ENCODE results near the gene AFF1. TPM values are rescaled to one million over a fixed set of nuclear protein-coding genes. Genes with fewer than 3 reads are reported as not detected.
A peak's percentile ranks its signal among the peaks of the same experiment; 100 is the strongest.

Gene AFF1
- total RNA-seq, 6 experiments from 2014 or later = 23.8 to 39.6 (median 34.9) TPM

- no peak overlapping the region for H3K4me3 ChIP-seq
- TF ChIP-seq POLR2A (IDR thresholded peaks at IDR 0.05) (no peak), CTCF (IDR thresholded peaks at IDR 0.05) (no peak)
- no peak for DNase-seq
- no peaks in the 10 kb centered on the region for H3K9me3 ChIP-seq
- H3K4me1 ChIP-seq = peaks cover 0 to 12% (median 0%) of the 10 kb centered on the region in 4 donors
- intact Hi-C loops (cut with DNase I) = loop anchor here in 1 of 2 donors (10.0 kb wide), 1 partner anchor 326 kb away; no protein-coding TSS in a partner anchor
- H3K27ac ChIP-seq = no peak overlapping the region
- no peaks in the 10 kb centered on the region for H3K36me3 ChIP-seq
- H3K27me3 ChIP-seq = no peaks in the 10 kb centered on the region
- ATAC-seq = peak in 1 of 4 donors; percentile 10
- 8% methylated on average over 2 of the region's 3 CpGs for WGBS (ENCODE audit: insufficient coverage, low coverage, low lambda C conversion rate, missing lambda C conversion rate)
Observed at GRCh38 chr4:86918539-86919072, 16.2 kb upstream of the AFF1 start.

- TF ChIP-seq POLR2A (IDR thresholded peaks at IDR 0.05) (no peak), CTCF (IDR thresholded peaks at IDR 0.05) (no peak)
- intact Hi-C loops (cut with DNase I) = loop anchor here (10.0 kb wide), 2 partner anchors 175 to 325 kb away; no protein-coding TSS in a partner anchor
- H3K27me3 ChIP-seq = no peaks in the 10 kb centered on the region
- H3K27ac ChIP-seq = no peak overlapping the region
- peaks cover 0 to 12% (median 0%) of the 10 kb centered on the region in 4 donors for H3K4me1 ChIP-seq
- no peak overlapping the region for H3K4me3 ChIP-seq
- H3K36me3 ChIP-seq = no peaks in the 10 kb centered on the region
- 79% methylated on average over 3 of the region's 4 CpGs for WGBS (ENCODE audit: insufficient coverage, low coverage, low lambda C conversion rate, missing lambda C conversion rate)
- DNase-seq = no peak
- no peak for ATAC-seq
- no peaks in the 10 kb centered on the region for H3K9me3 ChIP-seq
Observed at GRCh38 chr4:86919561-86920223, 15.1 kb upstream of the AFF1 start.

GRCh38 chr4:86921608-86922252, 13.1 kb upstream of the AFF1 start:
- intact Hi-C loops (cut with DNase I) = loop anchor here (10.0 kb wide), 1 partner anchor 173 kb away; no protein-coding TSS in a partner anchor
- TF ChIP-seq POLR2A (IDR thresholded peaks at IDR 0.05) (no peak), CTCF (IDR thresholded peaks at IDR 0.05) (no peak)
- WGBS (ENCODE audit: insufficient coverage, low coverage, low lambda C conversion rate, missing lambda C conversion rate) = 38% methylated on average over 1 of the region's 1 CpG

GRCh38 chr4:86924811-86925210, 10.0 kb upstream of the AFF1 start:
- WGBS (ENCODE audit: insufficient coverage, low coverage, low lambda C conversion rate, missing lambda C conversion rate) = 15% methylated on average over 2 of the region's 2 CpGs
- DNase-seq = no peak
- no peak overlapping the region for H3K4me3 ChIP-seq
- H3K27ac ChIP-seq = no peak overlapping the region
- ATAC-seq = peak in 1 of 4 donors; percentile 12
- no peaks in the 10 kb centered on the region for H3K27me3 ChIP-seq
- H3K4me1 ChIP-seq = peaks cover 0 to 12% (median 2%) of the 10 kb centered on the region in 4 donors
- TF ChIP-seq POLR2A (IDR thresholded peaks at IDR 0.05) (no peak), CTCF (IDR thresholded peaks at IDR 0.05) (no peak)
- no peaks in the 10 kb centered on the region for H3K9me3 ChIP-seq
- intact Hi-C loops (cut with DNase I) = loop anchor here (10.0 kb wide), 1 partner anchor 170 kb away; no protein-coding TSS in a partner anchor
- H3K36me3 ChIP-seq = no peaks in the 10 kb centered on the region

More at GRCh38 chr4:86921608-86922252, 13.1 kb upstream of the AFF1 start:
- Histone ChIP-seq H3K4me1 (peaks cover 0 to 12% (median 0%) of the 10 kb centered on the region in 4 donors), H3K27me3 (no peaks in the 10 kb centered on the region), H3K27ac (no peak overlapping the region), H3K36me3 (no peaks in the 10 kb centered on the region), H3K9me3 (no peaks in the 10 kb centered on the region), H3K4me3 (no peak overlapping the region)
- ATAC-seq (peak in 3 of 4 donors; percentile 29 to 50 (median 46)), DNase-seq (no peak)
